Measurements from ENCODE around the gene MMP14. TPM values are rescaled to one million over a fixed set of nuclear protein-coding genes. Genes with fewer than 3 reads are reported as not detected.

The MMP14 gene
- total and polyA plus RNA-seq, 2 of the 8 experiments (the other 6 are each of a cell fraction or from before 2014, with no cell fraction given): 58.2 to 86.8 TPM

DNA sequence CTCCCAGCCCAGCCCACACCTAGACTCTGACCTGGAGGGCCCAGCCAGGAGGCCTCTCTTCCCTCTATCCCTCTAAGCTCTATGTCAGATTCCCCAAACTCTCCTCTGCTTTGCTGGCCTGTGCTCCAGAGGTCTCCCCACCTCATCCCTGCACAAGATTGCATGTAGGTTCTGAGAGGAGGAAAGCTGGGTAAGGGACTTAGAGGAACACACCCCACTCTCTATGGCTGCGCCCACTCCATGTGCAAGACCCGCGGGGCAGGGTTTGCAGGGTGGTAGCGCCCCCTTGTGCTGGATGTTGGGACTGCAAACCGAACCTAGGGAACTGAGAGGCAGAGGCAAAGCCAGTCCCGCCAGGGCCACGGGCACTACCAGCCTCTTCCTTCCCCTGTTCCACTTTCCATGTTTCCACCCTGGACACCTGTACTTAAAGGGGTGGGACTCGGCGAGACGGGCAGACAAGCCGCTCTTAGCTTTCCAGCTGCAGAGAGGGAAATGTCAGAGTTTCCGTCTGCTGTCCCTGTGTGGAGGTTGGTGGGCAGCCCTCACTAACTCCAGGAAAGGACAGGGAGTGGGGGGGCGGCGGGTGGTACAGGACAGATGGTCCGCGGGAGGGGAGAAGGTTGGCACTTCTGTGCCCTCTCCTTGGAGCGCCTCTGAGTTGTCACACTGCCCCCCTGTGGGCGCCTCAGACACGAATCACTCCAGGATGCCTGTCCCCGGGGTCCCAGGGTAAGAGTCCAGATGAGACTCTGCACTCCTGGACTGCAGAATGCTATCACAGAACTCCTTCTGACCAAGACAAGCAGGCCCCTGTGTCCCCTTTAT is 16.8 kb downstream of the MMP14 start:
- H4K8ac ChIP-seq (ENCODE audit: extremely low read depth, insufficient read depth, low read length): peak overlapping the region; percentile 82
- H2BK12ac ChIP-seq (ENCODE audit: low read depth, low read length): peak overlapping the region; percentile 60; the same call in 1 of the 2 replicates
- H4K20me1 ChIP-seq (replicated peaks in 1 of 2; ENCODE audit: control insufficient read depth in 1 of 2, insufficient read depth in 2 of 2, low read length in 2 of 2): no peaks in the 10 kb centered on the region
- WGBS, 2 experiments (ENCODE audit: extremely low coverage in 1 of 2, insufficient coverage in 1 of 2, insufficient read length in 1 of 2, insufficient replicate concordance in 2 of 2, low coverage in 1 of 2, low lambda C conversion rate in 2 of 2, missing lambda C conversion rate in 1 of 2): 12% methylated on average over 19 of the region's 20 CpGs; no CpG with 5 or more reads in 1 of the 2 experiments
- no peak for FAIRE-seq
- H3K23ac ChIP-seq (ENCODE audit: insufficient read length): no peak overlapping the region
- peak overlapping the region; percentile 72; the same call in 1 of the 2 replicates for H2BK5ac ChIP-seq (ENCODE audit: low read depth, low read length)
- H3K4me1 ChIP-seq (replicated peaks in 1 of 4; ENCODE audit: control insufficient read depth in 3 of 4, insufficient read depth in 4 of 4, low read length in 3 of 4): peaks cover 0 to 17% (median 7%) of the 10 kb centered on the region in 4 experiments; a peak in 6 of 7 replicates
- CTCF ChIA-PET (ENCODE audit: partially characterized antibody): interaction anchor here (0.6 to 56.0 kb wide), 34 partner anchors 11 to 464 kb away, joined by 3 to 1562 read pairs (median 6); partner anchors contain the start of genes AJUBA, LRP10, MMP14 and MRPL52
- H3K36me3 ChIP-seq (ENCODE audit: control insufficient read depth in 2 of 4, insufficient read depth in 4 of 4, low read length in 3 of 4): no peaks in the 10 kb centered on the region
- H2AFZ ChIP-seq (ENCODE audit: low read length): peak overlapping the region; percentile 98
- peak overlapping the region in 3 of 4 experiments; percentile 32 to 58 (median 42); a peak in 7 of 8 replicates for H3K4me3 ChIP-seq (ENCODE audit: extremely low read depth in 1 of 4, insufficient read depth in 2 of 4, low read depth in 3 of 4, low read length in 4 of 4)
- H3K27me3 ChIP-seq (replicated peaks in 1 of 4; ENCODE audit: control insufficient read depth in 3 of 4, extremely low read depth in 1 of 4, insufficient read depth in 3 of 4, low read length in 3 of 4): no peaks in the 10 kb centered on the region
- H2BK120ac ChIP-seq (replicated peaks; ENCODE audit: low read depth, low read length): peak overlapping the region; percentile 80
- H4K91ac ChIP-seq (replicated peaks; ENCODE audit: insufficient read length, low read length): peak overlapping the region; percentile 36
- H3K18ac ChIP-seq (ENCODE audit: extremely low read depth, low read length): peak overlapping the region; percentile 72; the same call in 1 of the 2 replicates
- H4K5ac ChIP-seq (ENCODE audit: insufficient read length, low read depth, low read length): peak overlapping the region; percentile 63
- no peak overlapping the region for H3K27ac ChIP-seq (ENCODE audit: low read depth, low read length)
- POLR2A ChIA-PET (ENCODE audit: partially characterized antibody): interaction anchor here (1.0 to 13.9 kb wide), 3 partner anchors 13 to 31 kb away, joined by 4 to 203 read pairs (median 85); partner anchors contain the start of genes MMP14 and MRPL52
- peak overlapping the region; percentile 1 to 90; a peak in 3 of 4 replicates for H3K4me2 ChIP-seq (ENCODE audit: insufficient read depth in 1 of 2, low read depth in 2 of 2, low read length in 2 of 2)
- no peak overlapping the region for H3K14ac ChIP-seq (ENCODE audit: insufficient read length)
- peaks cover 2% of the 10 kb centered on the region; the same call in 1 of the 2 replicates for H3K23me2 ChIP-seq (ENCODE audit: low read depth, low read length)
- H3K56ac ChIP-seq (replicated peaks; ENCODE audit: insufficient read length, low read depth, low read length): no peak overlapping the region
- no peak overlapping the region for H3K4ac ChIP-seq (replicated peaks; ENCODE audit: insufficient read length, low read depth, low read length)
- no peaks in the 10 kb centered on the region for H3K79me1 ChIP-seq (ENCODE audit: low read depth, low read length)
- no peaks in the 10 kb centered on the region; a peak in 1 of 4 replicates for H3K9me3 ChIP-seq (ENCODE audit: insufficient read depth in 2 of 2, low read depth in 1 of 2, low read length in 1 of 2)
- H2BK20ac ChIP-seq (ENCODE audit: low read length): 0 out of 2 replicates have a peak overlapping the region, but pooled peaks have one; percentile 66
- H3K9ac ChIP-seq (replicated peaks in 1 of 4; ENCODE audit: extremely low read depth in 1 of 4, low read depth in 3 of 4, low read length in 3 of 4): peak overlapping the region in 1 of 4 experiments; percentile 31; a peak in 2 of 7 replicates
- no peak overlapping the region for H2BK15ac ChIP-seq (ENCODE audit: low read length)
- peak in 1 of 2 experiments; percentile 100 for DNase-seq (ENCODE audit: low read depth in 1 of 2, low spot score in 2 of 2)
- H2AK5ac ChIP-seq (ENCODE audit: low read depth, low read length): no peak overlapping the region
- H3K79me2 ChIP-seq (ENCODE audit: control insufficient read depth in 1 of 2, insufficient read depth in 2 of 2, low read length in 2 of 2): no peaks in the 10 kb centered on the region
- TF ChIP-seq CREB1 (IDR thresholded peaks at IDR 0.05): peak; percentile 35; the same call in 1 of the 2 replicates
- no peak for TF ChIP-seq ZNF274 (IDR thresholded peaks at IDR 0.05; ENCODE audit: borderline replicate concordance, extremely low read depth, low read length)
- peak; percentile 95 to 97 (median 96) for TF ChIP-seq CTCF (IDR thresholded peaks at IDR 0.05; ENCODE audit: control extremely low read depth in 1 of 3, insufficient read depth in 1 of 3, low read depth in 1 of 3, low read length in 3 of 3)
- no peak for TF ChIP-seq SUZ12 (IDR thresholded peaks at IDR 0.05; ENCODE audit: low read length)
- TF ChIP-seq RNF2 (IDR thresholded peaks at IDR 0.05; ENCODE audit: borderline replicate concordance, low read depth, low read length, missing control alignments, poor library complexity, severe bottlenecking): no peak
- TF ChIP-seq KDM4A (IDR thresholded peaks at IDR 0.05; ENCODE audit: low read depth, low read length, severe bottlenecking): no peak
- no peak for TF ChIP-seq PHF8 (conservative IDR thresholded peaks at IDR 0.05; ENCODE audit: low read depth, low read length)

Data from H1 (cell line).